Measurements from ENCODE around the gene ABCG5. TPM values are rescaled to one million over a fixed set of nuclear protein-coding genes. Genes with fewer than 3 reads are reported as not detected.

ABCG5 gene
- total RNA-seq, 1 donor from 2014 or later: not detected

DNA sequence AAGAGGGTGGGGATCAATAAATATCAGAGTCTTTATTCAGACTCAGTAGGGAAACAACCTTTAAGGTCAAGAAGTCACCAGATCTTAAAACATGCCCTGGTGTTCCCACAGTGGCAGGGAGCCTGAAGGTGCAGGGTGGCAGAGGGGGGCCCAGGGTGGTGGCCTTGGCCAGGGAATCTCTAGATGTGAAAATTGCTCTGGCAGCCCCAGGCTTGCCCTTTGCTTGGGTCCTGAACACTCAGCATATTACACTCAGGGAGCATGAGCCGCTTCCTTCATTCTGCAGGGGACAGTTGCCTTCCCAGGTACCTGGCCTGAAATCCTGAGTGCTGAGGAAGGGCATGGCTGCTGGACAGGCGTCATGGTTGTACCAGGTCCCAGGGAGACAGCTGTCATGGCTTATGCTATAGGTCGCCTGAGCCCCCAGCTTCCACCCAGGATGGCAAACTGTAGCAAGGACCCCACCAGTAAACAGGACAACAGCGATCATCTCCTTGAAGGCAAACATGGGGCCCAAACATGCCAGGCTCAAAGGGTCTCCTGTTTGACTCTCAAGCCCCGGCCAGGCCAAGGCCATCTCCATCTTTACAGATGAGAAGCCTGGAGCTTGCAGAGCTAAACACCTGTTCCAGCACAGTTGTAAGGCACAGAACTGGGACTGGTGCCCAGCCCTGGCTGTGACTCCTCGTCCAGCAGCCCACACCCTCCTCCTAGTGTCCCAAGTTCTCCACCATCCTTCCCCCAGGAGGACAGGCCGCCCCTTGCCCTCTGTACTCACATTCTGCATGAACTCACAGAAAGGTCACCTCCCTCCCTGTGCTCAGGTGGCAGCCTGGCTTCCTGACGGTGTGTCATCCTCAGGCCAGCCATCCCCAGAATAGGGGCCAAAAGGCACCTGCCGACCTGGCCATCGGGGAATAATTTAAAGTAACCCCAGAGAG is 14.8 kb upstream of the ABCG5 start:
- no peak overlapping the region for H3K4me3 ChIP-seq (ENCODE audit: low read depth, low read length)
- no peak for DNase-seq (ENCODE audit: low read depth)
- TF ChIP-seq, protein P1, sequence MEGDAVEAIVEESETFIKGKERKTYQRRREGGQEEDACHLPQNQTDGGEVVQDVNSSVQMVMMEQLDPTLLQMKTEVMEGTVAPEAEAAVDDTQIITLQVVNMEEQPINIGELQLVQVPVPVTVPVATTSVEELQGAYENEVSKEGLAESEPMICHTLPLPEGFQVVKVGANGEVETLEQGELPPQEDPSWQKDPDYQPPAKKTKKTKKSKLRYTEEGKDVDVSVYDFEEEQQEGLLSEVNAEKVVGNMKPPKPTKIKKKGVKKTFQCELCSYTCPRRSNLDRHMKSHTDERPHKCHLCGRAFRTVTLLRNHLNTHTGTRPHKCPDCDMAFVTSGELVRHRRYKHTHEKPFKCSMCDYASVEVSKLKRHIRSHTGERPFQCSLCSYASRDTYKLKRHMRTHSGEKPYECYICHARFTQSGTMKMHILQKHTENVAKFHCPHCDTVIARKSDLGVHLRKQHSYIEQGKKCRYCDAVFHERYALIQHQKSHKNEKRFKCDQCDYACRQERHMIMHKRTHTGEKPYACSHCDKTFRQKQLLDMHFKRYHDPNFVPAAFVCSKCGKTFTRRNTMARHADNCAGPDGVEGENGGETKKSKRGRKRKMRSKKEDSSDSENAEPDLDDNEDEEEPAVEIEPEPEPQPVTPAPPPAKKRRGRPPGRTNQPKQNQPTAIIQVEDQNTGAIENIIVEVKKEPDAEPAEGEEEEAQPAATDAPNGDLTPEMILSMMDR (conservative IDR thresholded peaks at IDR 0.05; ENCODE audit: low read depth, low read length): no peak

DNA sequence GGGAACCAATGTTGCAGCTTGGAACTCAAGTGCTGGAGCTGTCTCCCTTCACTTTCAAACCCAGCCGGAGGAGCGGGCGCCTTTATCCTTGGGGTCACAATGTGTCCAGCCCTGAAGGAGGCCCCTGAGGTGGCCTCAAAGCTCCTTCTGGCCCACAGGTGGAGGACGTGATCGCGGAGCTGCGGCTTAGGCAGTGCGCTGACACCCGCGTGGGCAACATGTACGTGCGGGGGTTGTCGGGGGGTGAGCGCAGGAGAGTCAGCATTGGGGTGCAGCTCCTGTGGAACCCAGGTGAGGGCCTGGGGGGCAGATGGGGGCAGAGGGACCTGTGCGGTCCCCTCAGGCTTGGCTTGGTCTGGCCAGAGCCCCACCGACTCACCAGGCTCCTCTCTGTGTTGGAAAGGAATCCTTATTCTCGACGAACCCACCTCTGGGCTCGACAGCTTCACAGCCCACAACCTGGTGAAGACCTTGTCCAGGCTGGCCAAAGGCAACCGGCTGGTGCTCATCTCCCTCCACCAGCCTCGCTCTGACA is 13.6 kb upstream of the ABCG5 start:
- TF ChIP-seq, protein P1 (conservative IDR thresholded peaks at IDR 0.05; ENCODE audit: low read depth, low read length): no peak
- no peak overlapping the region for H3K4me3 ChIP-seq (ENCODE audit: low read depth, low read length)
- no peak for DNase-seq (ENCODE audit: low read depth)

- H3K4me3 ChIP-seq (ENCODE audit: low read depth, low read length): no peak overlapping the region
- DNase-seq (ENCODE audit: low read depth): no peak
- TF ChIP-seq, protein P1 (conservative IDR thresholded peaks at IDR 0.05; ENCODE audit: low read depth, low read length): no peak
Measured at GRCh38 chr2:43851011-43851980, 12.7 kb upstream of the ABCG5 start.

GRCh38 chr2:43848214-43848613 is 9.6 kb upstream of the ABCG5 start:
- no peak overlapping the region for H3K4me3 ChIP-seq (ENCODE audit: low read depth, low read length)
- DNase-seq (ENCODE audit: low read depth): no peak
- TF ChIP-seq, protein P1 (conservative IDR thresholded peaks at IDR 0.05; ENCODE audit: low read depth, low read length): no peak

- no peak for DNase-seq (ENCODE audit: low read depth)
- no peak overlapping the region for H3K4me3 ChIP-seq (ENCODE audit: low read depth, low read length)
- TF ChIP-seq, protein P1 (conservative IDR thresholded peaks at IDR 0.05; ENCODE audit: low read depth, low read length): no peak
Measured at GRCh38 chr2:43846140-43846793, 7.6 kb upstream of the ABCG5 start.

DNA sequence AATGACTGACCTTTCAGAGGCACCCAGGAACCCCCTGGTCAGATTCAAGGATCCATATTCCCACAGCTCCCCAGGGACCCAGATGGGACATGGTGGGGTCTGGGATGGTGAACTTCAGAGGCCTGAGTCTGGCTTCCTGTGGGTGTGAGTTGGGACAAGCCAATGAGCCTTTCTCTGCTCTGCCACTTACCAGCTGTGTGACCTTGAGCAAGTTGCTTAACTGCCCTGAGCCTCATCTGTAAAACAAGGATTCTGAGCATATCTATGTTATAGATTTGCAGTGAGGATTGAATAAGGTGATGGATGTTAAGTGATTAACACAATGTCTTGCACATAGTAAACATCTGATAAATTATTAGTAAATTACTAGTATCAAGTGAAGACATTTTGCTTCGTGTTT is 6.5 kb upstream of the ABCG5 start:
- DNase-seq (ENCODE audit: low read depth): no peak
- TF ChIP-seq, protein P1 (conservative IDR thresholded peaks at IDR 0.05; ENCODE audit: low read depth, low read length): no peak
- H3K4me3 ChIP-seq (ENCODE audit: low read depth, low read length): no peak overlapping the region

All from epithelial cell of proximal tubule (primary cell).